Coronary artery (tissue), 2 donors: ENCODE data around the gene VSIG10.

Experiments
- DNase-seq: peaks from one replicate; pipeline ENCODE4 v3.0.0-alpha.2; 2017; ENCODE audit warnings: low spot score
- H3K27ac ChIP-seq, 2 donors: fragments of 200-600 bp; sonication (generic); one replicate each; pipeline ENCODE4 v1.5.1; 2016 to 2019
- H3K4me3 ChIP-seq: fragments of 200-600 bp; sonication (generic); 2 replicates; pipeline ENCODE4 v1.5.1; 2016; ENCODE audit warnings: mild to moderate bottlenecking, moderate library complexity
- TF ChIP-seq, protein P1 (sequence below): fragments of 200-600 bp; sonication (generic); IDR thresholded peaks from one replicate; pipeline ENCODE4 v1.5.1; 2019; ENCODE audit warnings: antibody characterized with exemption

The VSIG10 gene

DNA sequence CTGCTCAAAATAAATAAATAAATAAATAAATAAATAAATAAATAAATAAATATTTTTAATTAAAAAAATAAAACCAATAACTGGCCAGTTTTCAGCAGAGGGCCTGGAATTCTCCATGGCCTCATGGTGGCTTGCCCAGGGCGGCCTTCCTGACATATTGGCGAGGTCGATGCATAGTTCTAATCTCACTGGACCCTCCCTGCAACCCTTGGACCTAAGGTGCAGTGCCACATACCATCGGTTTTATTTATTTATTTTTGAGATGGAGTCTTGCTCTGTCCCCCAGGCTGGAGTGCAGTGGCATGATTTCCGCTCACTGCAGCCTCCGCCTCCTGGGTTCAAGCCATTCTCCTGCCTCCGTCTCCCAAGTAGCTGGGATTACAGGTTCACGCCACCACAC, 3.9 kb upstream of the VSIG10 start:
- TF ChIP-seq, protein P1, sequence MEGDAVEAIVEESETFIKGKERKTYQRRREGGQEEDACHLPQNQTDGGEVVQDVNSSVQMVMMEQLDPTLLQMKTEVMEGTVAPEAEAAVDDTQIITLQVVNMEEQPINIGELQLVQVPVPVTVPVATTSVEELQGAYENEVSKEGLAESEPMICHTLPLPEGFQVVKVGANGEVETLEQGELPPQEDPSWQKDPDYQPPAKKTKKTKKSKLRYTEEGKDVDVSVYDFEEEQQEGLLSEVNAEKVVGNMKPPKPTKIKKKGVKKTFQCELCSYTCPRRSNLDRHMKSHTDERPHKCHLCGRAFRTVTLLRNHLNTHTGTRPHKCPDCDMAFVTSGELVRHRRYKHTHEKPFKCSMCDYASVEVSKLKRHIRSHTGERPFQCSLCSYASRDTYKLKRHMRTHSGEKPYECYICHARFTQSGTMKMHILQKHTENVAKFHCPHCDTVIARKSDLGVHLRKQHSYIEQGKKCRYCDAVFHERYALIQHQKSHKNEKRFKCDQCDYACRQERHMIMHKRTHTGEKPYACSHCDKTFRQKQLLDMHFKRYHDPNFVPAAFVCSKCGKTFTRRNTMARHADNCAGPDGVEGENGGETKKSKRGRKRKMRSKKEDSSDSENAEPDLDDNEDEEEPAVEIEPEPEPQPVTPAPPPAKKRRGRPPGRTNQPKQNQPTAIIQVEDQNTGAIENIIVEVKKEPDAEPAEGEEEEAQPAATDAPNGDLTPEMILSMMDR: no peak
- Histone ChIP-seq H3K4me3 (no peak overlapping the region), H3K27ac (no peak overlapping the region)
- DNase-seq: no peak

DNA sequence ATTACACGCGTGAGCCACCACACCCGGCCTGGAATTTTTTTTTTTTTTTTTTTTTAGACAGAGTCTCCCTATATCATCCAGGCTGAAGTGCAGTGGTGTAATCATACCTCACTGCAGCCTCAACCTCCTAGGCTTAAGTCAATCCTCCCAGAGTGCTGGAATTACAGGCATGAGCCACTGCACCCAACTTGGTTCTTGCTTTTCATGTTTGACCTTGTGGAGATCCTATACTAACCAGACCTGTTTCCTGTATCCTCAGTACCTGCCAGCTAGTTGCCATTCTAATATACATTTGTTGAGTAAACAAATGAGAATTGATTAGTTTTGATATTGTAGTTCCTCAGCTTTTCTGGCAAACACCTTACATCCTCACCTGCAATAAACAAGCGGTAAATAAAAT, 3.2 kb upstream of the VSIG10 start:
- H3K27ac ChIP-seq: no peak overlapping the region
- TF ChIP-seq, protein P1: no peak
- no peak for DNase-seq

DNA sequence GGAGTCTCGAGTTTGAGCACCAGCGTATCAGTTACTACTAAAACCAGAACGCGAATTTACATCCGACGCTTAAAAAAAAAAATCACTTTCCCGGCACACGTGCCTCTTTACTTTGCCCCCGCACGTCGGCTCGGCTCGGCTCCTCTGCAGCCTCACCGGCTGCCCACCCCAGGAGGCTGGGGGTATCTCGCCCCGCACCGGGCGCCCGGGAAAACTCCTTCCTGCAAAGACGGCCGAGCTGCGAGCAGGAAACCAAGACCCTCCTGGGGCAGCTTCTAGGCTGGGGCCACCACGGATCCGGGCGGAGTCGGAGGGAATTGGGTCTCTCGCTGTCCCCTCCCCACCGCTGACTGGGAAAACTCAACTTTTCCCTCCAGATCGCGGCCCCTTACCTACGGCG, 610 bp downstream of the VSIG10 start:
- TF ChIP-seq, protein P1: no peak
- H3K4me3 ChIP-seq: peak overlapping the region; percentile 87
- DNase-seq: no peak
- peak overlapping the region; percentile 49 to 79 for H3K27ac ChIP-seq

More for the DNA sequence above, 3.2 kb upstream of the VSIG10 start:
- no peak overlapping the region for H3K4me3 ChIP-seq

DNA sequence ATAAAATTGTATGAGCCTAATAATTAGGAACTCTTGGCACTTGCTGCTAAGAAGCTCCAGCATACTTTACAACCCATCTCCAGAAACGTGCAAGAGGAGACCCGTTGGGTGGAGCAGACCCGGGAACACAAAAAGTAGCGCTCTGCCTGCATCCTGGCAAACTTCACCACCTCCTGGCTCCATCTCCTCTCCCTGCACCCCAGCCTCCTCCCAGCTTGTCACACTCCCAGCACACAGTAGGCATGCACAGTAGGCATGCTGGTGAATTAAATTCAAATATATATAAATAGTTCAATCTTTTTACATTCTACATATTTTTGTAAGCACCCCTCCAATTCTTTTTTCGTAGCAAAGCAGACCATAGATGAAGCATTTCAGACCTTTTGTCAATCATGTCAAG, 1.2 kb downstream of the VSIG10 start:
- DNase-seq: no peak
- TF ChIP-seq, protein P1: no peak
- H3K27ac ChIP-seq: no peak overlapping the region
- peak overlapping the region; percentile 87 for H3K4me3 ChIP-seq

- DNase-seq: no peak
- Histone ChIP-seq H3K4me3 (no peak overlapping the region), H3K27ac (no peak overlapping the region)
- TF ChIP-seq, protein P1: no peak
Observed at GRCh38 chr12:118102070-118102469, 1.7 kb downstream of the VSIG10 start.

DNA sequence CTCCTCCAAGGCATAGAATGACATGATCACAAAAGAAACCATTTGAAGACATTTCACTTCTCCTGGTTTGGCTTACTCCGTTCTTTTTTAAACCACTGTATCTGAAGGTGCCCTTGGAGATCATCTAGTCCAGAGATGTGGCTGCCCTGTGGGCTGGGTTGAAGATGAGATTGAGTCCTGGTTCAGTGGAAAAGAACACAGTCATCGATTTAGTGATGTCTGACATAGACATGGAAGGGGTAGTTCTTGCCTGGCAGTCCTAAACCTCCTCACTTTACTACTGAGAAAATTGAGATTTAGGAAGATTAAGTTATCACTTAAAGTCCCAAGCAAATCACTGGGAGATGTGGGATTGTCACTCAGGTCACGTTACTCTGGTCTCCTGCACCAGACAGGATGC, 2.8 kb downstream of the VSIG10 start:
- H3K4me3 ChIP-seq: no peak overlapping the region
- TF ChIP-seq, protein P1: no peak
- H3K27ac ChIP-seq: no peak overlapping the region
- DNase-seq: no peak

GRCh38 chr12:118098911-118099671, 4.7 kb downstream of the VSIG10 start:
- Histone ChIP-seq H3K27ac (no peak overlapping the region), H3K4me3 (no peak overlapping the region)
- TF ChIP-seq, protein P1: no peak
- no peak for DNase-seq
